Neural cell (in vitro differentiated cells): ENCODE measurements around the gene NPM3.

Experiments
- CTCF ChIP-seq: fragments of 450-650 bp; IDR thresholded peaks from 2 replicates; pipeline ENCODE4 v1.5.1; 2014; ENCODE audit warnings: antibody characterized with exemption, mild to moderate bottlenecking, moderate library complexity; ENCODE audit not compliant: poor library complexity, severe bottlenecking
- EP300 ChIP-seq: fragments of 450-650 bp; conservative IDR thresholded peaks from 2 replicates; pipeline ENCODE4 v1.6.1; 2014; ENCODE audit warnings: antibody characterized with exemption, mild to moderate bottlenecking, moderate library complexity; ENCODE audit not compliant: poor library complexity, severe bottlenecking
- EZH2 ChIP-seq: fragments of 200-600, 300-800 bp; shearing (Covaris generic), sonication (generic); IDR thresholded peaks from 2 replicates; pipeline ENCODE4 v1.6.1; 2014; ENCODE audit warnings: antibody characterized with exemption, low read length, borderline replicate concordance, mild to moderate bottlenecking; ENCODE audit not compliant: insufficient read depth, poor library complexity, severe bottlenecking
- MXI1 ChIP-seq: fragments of 450-650 bp; conservative IDR thresholded peaks from 2 replicates; pipeline ENCODE4 v1.6.1; 2014; ENCODE audit warnings: antibody characterized with exemption, mild to moderate bottlenecking; ENCODE audit not compliant: poor library complexity, severe bottlenecking
- POLR2AphosphoS5 ChIP-seq: IDR thresholded peaks from 2 replicates; pipeline ENCODE4 v1.6.1; 2012
- RAD21 ChIP-seq: fragments of 450-650 bp; conservative IDR thresholded peaks from 2 replicates; pipeline ENCODE4 v1.6.1; 2014; ENCODE audit warnings: antibody characterized with exemption, mild to moderate bottlenecking, moderate library complexity
- REST ChIP-seq: IDR thresholded peaks from 2 replicates; pipeline ENCODE4 v1.6.1; 2012; ENCODE audit warnings: borderline replicate concordance
- SMC3 ChIP-seq: fragments of 450-650 bp; conservative IDR thresholded peaks from 2 replicates; pipeline ENCODE4 v1.6.1; 2014; ENCODE audit warnings: antibody characterized with exemption, mild to moderate bottlenecking, moderate library complexity; ENCODE audit not compliant: poor library complexity
- TAF1 ChIP-seq: IDR thresholded peaks from 2 replicates; pipeline ENCODE4 v1.6.1; 2012; ENCODE audit warnings: low read depth

- TF ChIP-seq POLR2AphosphoS5, result no peak
- no peak for TF ChIP-seq CTCF
- no peak for TF ChIP-seq REST
- no peak for TF ChIP-seq TAF1
- TF ChIP-seq EZH2, result no peak
- no peak for TF ChIP-seq EP300
- no peak for TF ChIP-seq RAD21
- TF ChIP-seq MXI1, result no peak
- no peak for TF ChIP-seq SMC3
Measured at GRCh38 chr10:101761226-101761625, 22.0 kb downstream of the NPM3 start.
